Astrocyte (in vitro differentiated cells and primary cell): ENCODE results near the gene RBL2. TPM values are rescaled to one million over a fixed set of nuclear protein-coding genes. Genes with fewer than 3 reads are reported as not detected.

Experiments
- DNase-seq: peaks from one replicate; pipeline ENCODE4 v3.0.0-alpha.2; 2010; ENCODE audit warnings: low read depth
- FAIRE-seq: peaks from 2 replicates; lab custom pipeline; 2011; peaks lifted over from hg19 to GRCh38; lab: Jason Lieb, UNC
- H2AFZ ChIP-seq: 2 replicates; pipeline ENCODE4 v1.6.0; 2012; ENCODE audit warnings: low read depth, low read length, inconsistent platforms
- H3K27ac ChIP-seq: 2 replicates; pipeline ENCODE4 v1.5.1; 2011; ENCODE audit warnings: low read depth, low read length, inconsistent platforms
- H3K27me3 ChIP-seq: 2 replicates; pipeline ENCODE4 v1.6.0; 2011; ENCODE audit warnings: low read length, inconsistent platforms; ENCODE audit not compliant: insufficient read depth
- H3K36me3 ChIP-seq: 2 replicates; pipeline ENCODE4 v1.5.1; 2011; ENCODE audit warnings: low read length, inconsistent platforms; ENCODE audit not compliant: insufficient read depth
- H3K4me1 ChIP-seq: 2 replicates; pipeline ENCODE4 v1.5.1; 2011; ENCODE audit warnings: low read length, inconsistent platforms; ENCODE audit not compliant: insufficient read depth
- H3K4me2 ChIP-seq: 2 replicates; pipeline ENCODE4 v1.6.0; 2012; ENCODE audit warnings: low read length, inconsistent platforms
- H3K4me3 ChIP-seq: 2 replicates; pipeline ENCODE4 v1.5.1; 2011; ENCODE audit warnings: low read depth, mild to moderate bottlenecking, low read length, inconsistent platforms; ENCODE audit not compliant: insufficient read depth
- H3K79me2 ChIP-seq: 2 replicates; pipeline ENCODE4 v1.6.0; 2012; ENCODE audit warnings: mild to moderate bottlenecking, low read length, inconsistent platforms; ENCODE audit not compliant: insufficient read depth
- H3K9ac ChIP-seq: 2 replicates; pipeline ENCODE4 v1.6.0; 2012; ENCODE audit warnings: mild to moderate bottlenecking, low read length, inconsistent platforms
- H3K9me3 ChIP-seq: 2 replicates; pipeline ENCODE4 v1.5.1; 2012; ENCODE audit warnings: low read depth, mild to moderate bottlenecking, low read length, inconsistent platforms; ENCODE audit not compliant: insufficient read depth
- H4K20me1 ChIP-seq: 2 replicates; pipeline ENCODE4 v1.6.0; 2012; ENCODE audit warnings: low read length, inconsistent platforms; ENCODE audit not compliant: insufficient read depth
- H3K27ac Mint-ChIP-seq: one replicate; pipeline ENCODE4 v1.8.0; 2021; ENCODE audit warnings: mild to moderate bottlenecking, mixed read lengths; ENCODE audit not compliant: unreplicated experiment
- H3K27me3 Mint-ChIP-seq: one replicate; pipeline ENCODE4 v1.8.0; 2021; ENCODE audit warnings: low read depth, mixed read lengths; ENCODE audit not compliant: unreplicated experiment
- H3K36me3 Mint-ChIP-seq: one replicate; pipeline ENCODE4 v1.8.0; 2021; ENCODE audit warnings: low read depth, mixed read lengths; ENCODE audit not compliant: unreplicated experiment
- H3K4me1 Mint-ChIP-seq: one replicate; pipeline ENCODE4 v1.8.0; 2021; ENCODE audit warnings: low read depth, mixed read lengths; ENCODE audit not compliant: unreplicated experiment
- H3K4me3 Mint-ChIP-seq: one replicate; pipeline ENCODE4 v1.8.0; 2021; ENCODE audit warnings: mild to moderate bottlenecking, moderate library complexity, mixed read lengths; ENCODE audit not compliant: unreplicated experiment
- H3K9me3 Mint-ChIP-seq: one replicate; pipeline ENCODE4 v1.8.0; 2021; ENCODE audit warnings: mild to moderate bottlenecking, mixed read lengths; ENCODE audit not compliant: unreplicated experiment
- EZH2 ChIP-seq: IDR thresholded peaks from 2 replicates; pipeline ENCODE4 v1.6.1; 2012; ENCODE audit warnings: mild to moderate bottlenecking, low read length, inconsistent platforms; ENCODE audit not compliant: insufficient read depth
- total RNA-seq: library from RNA; stranded (reverse); gene quantifications from 2 replicates; pipeline ENCODE4 v1.2.1, GENCODE V29; 2021
- TF ChIP-seq, protein P1 (sequence below): IDR thresholded peaks from 2 replicates; pipeline ENCODE4 v1.5.1; 2011; ENCODE audit warnings: low read depth, mild to moderate bottlenecking, inconsistent platforms, low read length, moderate library complexity; ENCODE audit not compliant: insufficient read depth

Gene RBL2
- total RNA-seq, 1 donor from 2014 or later: 24.4 TPM

DNA sequence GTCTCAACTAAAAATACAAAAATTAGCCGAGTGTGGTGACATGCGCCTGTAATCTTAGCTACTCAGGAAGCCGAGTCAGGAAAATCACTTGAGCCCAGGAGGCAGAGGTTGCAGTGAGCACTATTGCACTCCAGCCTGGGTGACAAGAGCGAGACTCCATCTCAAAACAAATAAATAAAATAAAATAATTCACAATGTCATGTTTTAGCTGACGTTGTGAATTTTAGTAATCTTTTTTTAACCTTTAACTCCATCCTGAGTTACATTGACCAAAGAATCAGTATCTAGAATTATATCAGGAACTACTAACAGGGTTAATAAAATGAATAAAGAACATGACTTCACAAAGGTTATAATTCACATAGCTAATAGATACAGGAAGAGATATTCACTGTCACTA is 5.9 kb downstream of the RBL2 start:
- H4K20me1 ChIP-seq: no peaks in the 10 kb centered on the region
- no peaks in the 10 kb centered on the region for H3K27me3 Mint-ChIP-seq
- peaks cover 40% of the 10 kb centered on the region for H3K79me2 ChIP-seq
- FAIRE-seq (no peak), DNase-seq (no peak)
- no peak overlapping the region for H3K4me2 ChIP-seq
- H3K27ac ChIP-seq: no peak overlapping the region
- H3K9me3 ChIP-seq: no peaks in the 10 kb centered on the region
- TF ChIP-seq, protein P1, sequence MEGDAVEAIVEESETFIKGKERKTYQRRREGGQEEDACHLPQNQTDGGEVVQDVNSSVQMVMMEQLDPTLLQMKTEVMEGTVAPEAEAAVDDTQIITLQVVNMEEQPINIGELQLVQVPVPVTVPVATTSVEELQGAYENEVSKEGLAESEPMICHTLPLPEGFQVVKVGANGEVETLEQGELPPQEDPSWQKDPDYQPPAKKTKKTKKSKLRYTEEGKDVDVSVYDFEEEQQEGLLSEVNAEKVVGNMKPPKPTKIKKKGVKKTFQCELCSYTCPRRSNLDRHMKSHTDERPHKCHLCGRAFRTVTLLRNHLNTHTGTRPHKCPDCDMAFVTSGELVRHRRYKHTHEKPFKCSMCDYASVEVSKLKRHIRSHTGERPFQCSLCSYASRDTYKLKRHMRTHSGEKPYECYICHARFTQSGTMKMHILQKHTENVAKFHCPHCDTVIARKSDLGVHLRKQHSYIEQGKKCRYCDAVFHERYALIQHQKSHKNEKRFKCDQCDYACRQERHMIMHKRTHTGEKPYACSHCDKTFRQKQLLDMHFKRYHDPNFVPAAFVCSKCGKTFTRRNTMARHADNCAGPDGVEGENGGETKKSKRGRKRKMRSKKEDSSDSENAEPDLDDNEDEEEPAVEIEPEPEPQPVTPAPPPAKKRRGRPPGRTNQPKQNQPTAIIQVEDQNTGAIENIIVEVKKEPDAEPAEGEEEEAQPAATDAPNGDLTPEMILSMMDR: no peak
- TF ChIP-seq EZH2: no peak
- peaks cover 5% of the 10 kb centered on the region for H3K4me1 ChIP-seq
- no peak overlapping the region for H3K4me3 ChIP-seq
- H3K4me3 Mint-ChIP-seq: no peak overlapping the region
- no peak overlapping the region for H2AFZ ChIP-seq
- peaks cover 6% of the 10 kb centered on the region for H3K4me1 Mint-ChIP-seq
- H3K9me3 Mint-ChIP-seq: no peaks in the 10 kb centered on the region
- H3K27me3 ChIP-seq: no peaks in the 10 kb centered on the region
- H3K36me3 Mint-ChIP-seq: no peaks in the 10 kb centered on the region
- H3K9ac ChIP-seq: no peak overlapping the region
- H3K36me3 ChIP-seq: no peaks in the 10 kb centered on the region
- H3K27ac Mint-ChIP-seq: no peak overlapping the region

DNA sequence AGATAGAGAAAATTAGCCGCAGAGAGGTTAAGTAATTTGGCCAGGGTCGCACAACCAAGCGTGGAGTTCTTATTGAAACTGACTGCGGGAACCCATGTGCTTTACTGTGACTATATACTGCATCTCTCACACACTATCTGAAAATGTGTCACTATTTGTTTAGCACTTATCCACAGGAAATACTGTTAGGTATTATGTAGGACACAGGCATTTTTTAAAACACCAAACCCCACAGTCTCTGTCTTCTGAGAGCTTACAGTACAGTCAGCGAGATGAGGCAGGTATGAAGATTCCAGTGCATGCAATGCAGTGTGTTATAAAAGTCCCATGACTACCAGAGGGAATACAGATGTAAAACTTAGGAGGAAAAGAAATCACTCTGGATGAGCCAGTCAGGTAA is 11.3 kb downstream of the RBL2 start:
- Histone ChIP-seq H3K79me2 (no peaks in the 10 kb centered on the region), H3K4me3 (no peak overlapping the region), H3K36me3 (peaks cover 7% of the 10 kb centered on the region), H4K20me1 (no peaks in the 10 kb centered on the region), H3K9me3 (no peaks in the 10 kb centered on the region), H3K4me1 (no peaks in the 10 kb centered on the region), H3K27ac (no peak overlapping the region), H3K9ac (no peak overlapping the region), H3K4me2 (no peak overlapping the region), H3K27me3 (no peaks in the 10 kb centered on the region), H2AFZ (no peak overlapping the region)
- no peak for DNase-seq
- H3K9me3 Mint-ChIP-seq: no peaks in the 10 kb centered on the region
- no peaks in the 10 kb centered on the region for H3K27me3 Mint-ChIP-seq
- H3K4me1 Mint-ChIP-seq: peaks cover 1% of the 10 kb centered on the region
- H3K27ac Mint-ChIP-seq: no peak overlapping the region
- TF ChIP-seq, protein P1: no peak
- no peak for TF ChIP-seq EZH2
- no peak overlapping the region for H3K4me3 Mint-ChIP-seq
- peaks cover 2% of the 10 kb centered on the region for H3K36me3 Mint-ChIP-seq
- FAIRE-seq: no peak

DNA sequence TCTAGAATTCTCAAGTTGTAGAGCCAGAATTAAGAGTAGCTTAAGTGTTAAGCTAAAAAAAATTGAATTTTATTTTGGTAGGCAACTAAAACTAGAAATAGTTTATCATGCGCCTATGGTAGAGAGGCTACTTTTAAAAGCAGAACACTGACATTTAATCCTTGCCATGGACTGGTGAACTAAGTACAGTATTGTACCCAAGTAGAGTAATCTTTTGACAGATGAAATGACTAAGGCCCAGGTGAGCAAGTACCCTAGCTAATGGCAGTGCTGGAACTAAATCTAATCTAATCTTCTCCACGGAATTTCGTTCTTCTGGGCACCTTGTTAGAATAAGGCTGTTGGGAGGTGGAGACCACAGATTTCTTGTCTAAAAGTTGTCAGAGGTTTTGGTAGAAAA is 11.8 kb downstream of the RBL2 start:
- Histone ChIP-seq H3K4me1 (no peaks in the 10 kb centered on the region), H2AFZ (no peak overlapping the region), H4K20me1 (no peaks in the 10 kb centered on the region), H3K9me3 (no peaks in the 10 kb centered on the region), H3K9ac (no peak overlapping the region), H3K27me3 (no peaks in the 10 kb centered on the region), H3K27ac (no peak overlapping the region), H3K36me3 (peaks cover 7% of the 10 kb centered on the region), H3K79me2 (no peaks in the 10 kb centered on the region), H3K4me2 (no peak overlapping the region), H3K4me3 (no peak overlapping the region)
- Mint-ChIP-seq H3K9me3 (no peaks in the 10 kb centered on the region), H3K36me3 (peaks cover 2% of the 10 kb centered on the region), H3K27ac (no peak overlapping the region), H3K27me3 (no peaks in the 10 kb centered on the region), H3K4me1 (peaks cover 1% of the 10 kb centered on the region), H3K4me3 (no peak overlapping the region)
- no peak for FAIRE-seq
- DNase-seq: no peak
- TF ChIP-seq, protein P1: no peak
- TF ChIP-seq EZH2: no peak
